ENCODE data around the gene PRKD1.
"Not testable (repeated sequence)": the region's sequence is repeated elsewhere in the genome, so short reads cannot be mapped to it uniquely, and the experiment has no call there.

The PRKD1 gene

DNA sequence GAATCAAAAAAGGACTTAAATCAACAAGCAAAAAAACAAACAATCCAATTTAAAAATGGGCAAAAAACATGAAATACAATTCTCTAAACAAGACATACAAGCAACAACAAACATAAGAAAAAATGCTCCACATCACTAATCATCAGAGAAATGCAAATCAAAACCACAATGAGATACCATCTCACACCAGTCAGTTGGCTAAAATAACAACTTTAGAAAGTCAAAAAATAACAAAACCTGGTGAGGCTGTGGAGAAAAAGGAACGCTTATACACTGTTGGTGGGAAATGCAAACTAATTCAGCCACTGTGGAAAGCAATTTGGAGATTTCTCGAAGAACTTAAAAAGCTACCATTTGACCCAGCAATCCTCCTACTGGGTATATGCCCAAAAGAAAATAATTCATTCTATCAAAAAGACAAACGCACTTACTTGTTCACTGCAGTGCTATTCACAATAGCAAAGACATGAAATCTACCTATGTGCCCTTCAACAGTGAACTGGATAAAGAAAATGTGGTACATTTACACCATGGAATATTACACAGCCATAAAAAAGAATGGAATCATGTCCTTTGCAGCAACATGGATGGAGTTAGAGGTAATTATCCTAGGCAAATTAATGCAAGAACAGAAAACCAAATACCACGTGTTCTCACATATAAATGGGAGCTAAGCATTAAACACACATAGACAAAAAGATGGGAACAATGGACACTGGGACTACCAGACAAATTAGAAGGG is 26.9 kb downstream of the PRKD1 start:
- no peak for DNase-seq (ENCODE audit: low spot score)

DNA sequence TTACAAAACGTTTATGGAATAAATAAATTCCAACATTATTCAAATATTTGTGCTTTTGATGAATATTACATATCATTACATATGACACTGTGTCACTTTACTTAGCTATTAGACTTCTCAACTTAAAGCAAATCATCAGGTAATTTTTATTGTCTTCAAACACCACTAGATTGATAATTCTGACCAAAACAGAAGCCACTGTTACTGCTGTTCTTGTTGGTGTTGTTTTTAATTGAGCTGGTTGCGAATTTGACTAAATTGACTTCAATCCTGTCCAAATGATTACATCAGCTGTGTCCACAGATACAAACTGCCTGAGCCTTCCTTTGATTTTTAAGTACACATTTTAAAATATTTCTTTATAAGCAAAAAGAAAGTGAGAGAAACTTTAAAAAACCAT is 29.2 kb downstream of the PRKD1 start:
- no peak for DNase-seq (ENCODE audit: low spot score)

DNA sequence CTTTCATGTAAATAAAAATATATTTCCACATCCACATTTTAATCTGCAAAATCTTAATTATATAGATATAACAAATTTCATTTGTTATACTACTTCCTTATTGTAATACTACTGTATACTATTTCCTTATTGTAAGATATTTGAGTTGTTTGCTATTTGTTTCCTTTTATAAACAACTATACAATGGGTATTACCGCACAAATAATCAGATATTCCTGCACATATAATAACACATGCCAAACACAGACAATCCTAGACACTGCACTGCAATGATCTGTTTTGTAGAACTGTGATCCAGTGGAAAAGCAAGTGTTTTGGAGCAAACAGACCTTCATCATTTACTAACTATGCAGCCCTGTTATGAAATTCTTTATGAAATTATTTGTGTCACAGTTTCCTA is 30.5 kb downstream of the PRKD1 start:
- DNase-seq (ENCODE audit: low spot score): no peak

DNA sequence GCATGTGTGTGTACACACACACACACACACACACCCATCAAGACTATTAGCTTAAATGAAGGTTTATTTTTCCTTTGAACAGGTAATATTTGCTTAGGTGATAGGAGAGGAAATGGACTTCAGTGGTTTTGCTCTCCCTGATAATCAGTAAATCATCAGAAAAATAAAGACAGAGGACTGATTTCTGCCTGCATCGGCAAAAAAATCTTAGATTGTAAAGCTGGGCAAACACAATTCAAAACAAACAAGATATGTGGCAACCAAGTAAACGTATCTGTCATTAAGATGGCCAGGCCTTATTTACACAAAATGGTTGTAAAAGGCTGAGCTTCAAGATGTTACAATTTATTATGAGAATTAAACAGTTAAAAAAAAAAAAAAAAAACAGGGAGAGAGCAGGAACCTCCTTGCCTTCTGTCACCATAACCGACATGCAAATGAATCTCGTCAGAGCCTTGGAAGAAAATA is 31.3 kb downstream of the PRKD1 start:
- no peak for DNase-seq (ENCODE audit: low spot score)

DNA sequence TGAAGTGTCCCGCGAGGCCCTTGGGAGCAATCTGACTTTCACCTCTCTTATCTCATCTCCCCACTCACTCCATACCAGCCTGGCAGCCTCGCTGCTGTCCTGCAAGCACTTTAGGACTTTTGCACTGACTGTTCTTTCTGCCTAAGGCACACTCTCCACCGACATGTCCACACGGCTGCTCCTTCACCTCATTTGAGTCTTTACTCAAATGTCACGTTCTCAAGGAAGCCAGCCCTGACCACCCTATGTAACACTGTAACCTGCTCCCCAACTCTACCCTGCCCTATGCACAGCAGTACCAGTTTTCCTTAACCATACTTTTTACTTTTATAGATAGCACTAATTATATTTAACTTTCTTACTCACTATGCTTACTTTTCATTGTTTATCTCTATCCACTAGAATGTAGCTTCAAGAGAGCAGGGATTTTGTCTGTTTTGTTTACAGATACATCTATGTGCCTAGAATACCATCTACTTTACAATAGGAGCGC is 32.0 kb downstream of the PRKD1 start:
- DNase-seq (ENCODE audit: low spot score): no peak

DNA sequence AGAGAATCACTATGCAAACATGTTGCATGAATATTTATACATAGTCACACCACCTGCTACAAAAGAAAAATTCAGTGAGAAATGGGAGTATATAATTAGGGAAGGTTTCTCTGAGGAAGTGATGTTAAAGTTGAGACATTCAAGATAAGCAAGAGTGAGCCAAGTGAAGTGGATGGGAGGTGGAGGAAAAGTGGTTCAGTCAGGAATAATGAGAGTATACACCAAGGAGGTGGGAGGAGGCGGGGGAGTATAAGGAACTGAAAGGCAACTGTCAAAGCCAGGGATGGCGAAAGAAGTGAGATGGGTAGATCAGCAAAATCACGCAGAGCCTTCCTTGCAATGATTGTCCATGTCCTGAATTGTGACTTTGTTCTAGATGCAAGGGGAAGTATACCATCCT is 33.7 kb downstream of the PRKD1 start:
- no peak for DNase-seq (ENCODE audit: low spot score)

DNA sequence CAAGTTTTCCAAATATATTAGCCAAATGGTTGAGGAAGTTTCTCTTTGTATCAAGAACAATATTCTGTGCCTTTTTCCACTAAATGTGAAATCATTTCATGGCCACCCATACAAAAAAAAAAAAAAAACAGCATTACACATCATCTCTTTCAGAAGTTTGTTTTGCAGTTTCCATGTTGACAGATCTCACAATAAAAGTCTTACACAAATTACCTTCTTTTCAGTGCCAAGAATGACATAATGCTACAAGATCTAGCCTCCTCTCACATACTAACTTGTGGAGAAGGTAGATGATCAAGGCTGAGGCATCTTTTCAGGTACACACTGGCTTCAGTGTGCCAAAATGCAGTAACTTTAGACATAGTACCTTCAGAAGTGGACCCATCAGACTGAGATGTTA is 35.3 kb downstream of the PRKD1 start:
- DNase-seq (ENCODE audit: low spot score): no peak

DNA sequence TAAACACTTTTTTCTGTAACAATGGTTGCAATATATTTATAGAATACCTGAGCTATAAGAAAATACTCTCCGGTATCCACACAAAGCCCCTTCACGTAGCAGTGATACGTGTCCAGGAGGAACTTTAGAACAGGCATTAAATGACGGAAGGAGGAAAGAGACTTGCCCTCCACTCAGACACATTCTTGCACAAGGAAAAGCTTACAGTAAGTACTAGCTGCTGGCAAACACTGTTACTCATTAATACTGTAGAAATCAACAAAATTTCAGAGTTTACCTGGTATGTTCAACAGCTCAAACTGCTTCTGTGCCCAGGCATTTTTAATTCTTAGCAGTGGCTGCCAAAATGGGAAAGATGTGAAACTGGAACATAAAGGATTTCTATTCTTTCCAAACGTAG is 41.7 kb downstream of the PRKD1 start:
- DNase-seq (ENCODE audit: low spot score): no peak

DNA sequence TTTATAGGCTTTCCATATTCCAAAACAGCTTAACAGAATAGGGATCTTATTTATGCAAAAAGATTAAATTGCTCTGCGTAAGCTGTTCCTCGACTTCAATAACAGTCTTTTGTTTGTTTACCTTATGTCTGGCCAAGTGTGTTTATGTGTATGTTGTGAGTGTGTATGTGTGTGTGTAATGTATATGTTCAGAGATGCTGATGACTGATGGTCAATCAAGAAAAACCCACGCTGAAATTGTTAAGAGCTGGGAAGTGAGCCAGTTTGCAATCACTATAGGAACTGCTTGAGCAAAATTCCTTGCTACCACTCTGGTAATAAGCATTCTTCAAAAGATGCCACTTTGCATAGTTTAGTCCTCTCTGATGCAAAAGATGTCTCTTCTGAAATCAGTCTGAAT is 59.6 kb downstream of the PRKD1 start:
- DNase-seq (ENCODE audit: low spot score): no peak

DNA sequence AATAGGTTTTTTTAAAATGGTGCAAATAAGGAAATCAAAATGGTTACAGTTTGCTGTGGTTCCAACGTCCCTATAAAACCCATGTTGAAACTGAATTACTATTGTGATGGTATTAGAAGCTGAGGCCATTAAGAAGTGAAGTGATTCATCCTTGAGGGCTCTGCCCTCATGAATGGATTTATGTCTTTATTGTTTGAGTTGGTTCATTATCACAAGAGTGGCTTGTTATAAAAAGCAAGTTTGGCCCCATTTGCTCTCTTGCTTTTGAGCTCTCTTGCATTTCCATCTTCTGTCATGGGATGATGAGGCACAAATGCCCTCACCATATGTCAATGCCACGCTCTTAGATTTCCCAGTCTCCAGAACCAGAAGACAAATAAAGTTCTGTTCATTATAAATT is 62.3 kb downstream of the PRKD1 start:
- DNase-seq (ENCODE audit: low spot score): no peak

DNA sequence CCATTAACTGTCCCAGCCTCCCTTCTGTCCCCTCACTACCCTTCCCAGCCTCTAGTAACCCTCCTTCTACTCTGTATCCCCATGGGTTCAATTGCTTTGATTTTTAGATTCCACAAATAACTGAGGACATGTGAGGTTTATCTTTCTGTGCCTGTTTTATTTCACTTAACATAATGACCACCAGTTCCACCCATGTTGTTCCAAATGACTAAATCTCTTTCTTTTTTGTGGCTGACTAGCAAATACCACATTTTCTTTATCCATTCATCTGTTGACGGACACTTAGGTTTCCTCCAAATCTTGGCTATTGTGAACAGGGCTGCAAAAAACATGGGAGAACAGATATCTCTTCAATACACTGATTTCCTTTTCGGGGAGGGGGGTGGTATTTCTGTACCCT is 65.7 kb downstream of the PRKD1 start:
- no peak for DNase-seq (ENCODE audit: low spot score)

DNA sequence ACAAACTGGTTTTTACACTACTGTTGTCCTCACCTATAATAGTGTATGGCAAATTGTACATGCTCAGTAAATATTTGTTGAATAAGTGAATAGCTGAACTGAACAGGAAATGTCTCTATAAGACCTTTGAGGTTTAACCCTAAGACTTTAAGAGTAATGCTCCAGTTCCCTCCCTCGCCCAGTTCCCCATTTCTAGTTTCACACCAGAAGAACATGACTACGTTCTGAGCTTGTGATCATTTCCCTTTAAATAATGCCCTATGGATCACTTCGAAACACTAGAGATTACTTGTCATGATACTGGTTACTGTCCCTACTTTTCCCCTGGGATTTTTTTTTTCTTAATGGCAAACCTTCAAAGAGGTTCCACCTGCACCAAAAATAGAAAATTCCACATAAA is 69.3 kb downstream of the PRKD1 start:
- DNase-seq (ENCODE audit: low spot score): no peak

DNA sequence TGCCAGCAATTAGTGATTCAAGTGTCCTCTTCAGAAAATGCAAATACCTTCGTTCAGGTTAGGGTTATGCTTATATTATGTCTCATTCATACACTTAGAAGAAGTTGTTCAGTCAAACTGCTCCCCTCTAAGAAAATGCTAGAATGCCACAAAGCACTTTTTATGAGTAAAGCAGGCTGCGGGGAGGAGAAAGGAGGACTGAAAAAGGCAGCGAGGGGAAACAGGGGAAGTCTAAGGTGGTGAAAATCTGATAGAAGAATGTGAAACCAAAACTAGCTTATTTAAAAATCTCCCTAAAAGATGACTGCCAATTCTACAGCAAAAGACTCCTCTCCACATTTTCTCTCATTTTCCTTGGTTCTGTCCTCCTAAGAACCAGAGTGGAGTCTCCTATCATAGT is 70.1 kb downstream of the PRKD1 start:
- no peak for DNase-seq (ENCODE audit: low spot score)

DNA sequence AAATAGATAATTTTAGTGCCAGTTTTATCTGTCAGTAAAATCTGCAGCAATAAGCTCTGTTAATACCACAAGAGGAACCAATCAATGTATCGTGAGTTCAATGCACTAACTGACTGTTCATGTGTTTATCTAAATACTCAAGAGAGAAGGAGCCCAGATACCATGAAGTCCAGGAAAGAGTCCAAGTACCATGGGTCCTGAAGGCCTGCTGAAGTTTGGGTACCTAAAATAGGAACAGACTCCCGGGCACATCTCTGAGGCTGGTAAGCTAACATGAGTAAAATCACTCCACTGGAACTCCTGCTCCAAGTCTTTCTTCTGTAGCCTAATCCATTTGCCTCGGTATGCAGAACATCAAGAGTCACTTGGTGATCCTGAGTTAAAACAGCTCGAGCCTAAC is 71.1 kb downstream of the PRKD1 start:
- no peak for DNase-seq (ENCODE audit: low spot score)

DNA sequence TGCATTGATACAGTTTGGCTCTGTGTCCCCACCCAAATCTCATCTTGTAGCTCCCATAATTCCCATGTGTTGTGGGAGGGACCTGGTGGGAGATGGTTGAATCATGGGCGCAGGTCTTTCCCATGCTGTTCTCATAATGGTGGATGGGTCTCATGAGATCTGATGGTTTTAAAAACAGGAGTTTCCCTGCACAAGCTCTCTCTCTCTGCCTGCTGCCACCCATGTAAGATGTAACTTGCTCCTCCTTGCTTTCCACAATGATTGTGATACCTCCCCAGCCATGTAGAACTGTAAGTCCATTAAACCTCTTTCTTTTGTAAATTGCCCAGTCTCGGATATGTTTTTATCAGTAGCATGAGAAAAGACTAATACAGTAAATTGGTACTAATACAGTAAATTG is 74.0 kb downstream of the PRKD1 start:
- not testable (repeated sequence) for DNase-seq (ENCODE audit: low spot score)

DNA sequence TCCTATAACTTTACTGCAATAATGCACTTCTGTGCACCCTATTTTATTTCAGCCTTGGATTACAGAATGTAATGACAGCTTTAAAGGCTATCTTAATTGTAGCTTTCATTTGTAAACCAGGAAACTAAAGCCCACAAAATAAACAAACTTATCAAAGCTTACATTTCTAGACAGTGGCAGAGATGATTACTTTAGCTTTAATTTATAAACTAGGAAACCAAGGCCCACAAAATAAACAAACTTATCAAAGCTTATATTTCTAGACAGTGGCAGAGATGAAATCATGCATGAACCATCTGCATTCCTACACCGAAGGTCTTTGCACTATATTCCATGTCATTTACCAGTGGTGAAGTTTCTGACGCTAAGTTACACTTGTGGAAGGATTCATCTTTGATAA is 74.4 kb downstream of the PRKD1 start:
- DNase-seq (ENCODE audit: low spot score): no peak

DNA sequence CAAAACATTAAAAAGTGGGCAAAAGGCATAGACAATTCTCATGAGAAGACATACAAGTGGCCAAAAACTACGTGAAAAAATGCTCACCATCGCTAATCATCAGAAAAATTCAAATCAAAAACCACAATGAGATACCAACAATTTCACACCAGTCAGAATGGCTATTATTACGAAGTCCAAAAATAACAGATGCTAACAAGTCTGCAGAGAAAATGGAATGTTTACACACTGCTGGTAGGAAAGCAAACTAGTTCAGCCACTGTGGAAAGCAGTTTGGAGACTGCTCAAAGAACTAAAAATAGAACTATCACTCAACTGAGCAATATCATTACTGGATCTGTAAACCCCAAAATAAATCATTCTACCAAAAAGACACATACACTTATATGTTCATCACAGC is 76.2 kb downstream of the PRKD1 start:
- DNase-seq (ENCODE audit: low spot score): no peak

DNA sequence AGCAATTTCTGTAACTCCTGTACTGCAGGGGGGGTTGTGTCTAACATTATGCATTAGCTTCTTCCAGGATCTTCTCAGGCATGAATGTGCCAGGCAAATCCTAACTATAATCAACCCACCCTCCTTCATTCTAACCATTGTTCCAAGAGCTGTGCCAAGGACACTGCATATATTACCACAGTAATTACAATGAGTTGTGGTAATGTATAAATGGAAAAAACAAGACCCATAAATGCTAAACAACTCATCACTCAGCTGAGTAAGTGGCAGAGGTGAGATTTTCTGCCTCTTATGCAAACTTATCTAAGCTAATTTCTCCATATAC is 80.6 kb downstream of the PRKD1 start:
- DNase-seq (ENCODE audit: low spot score): no peak

DNA sequence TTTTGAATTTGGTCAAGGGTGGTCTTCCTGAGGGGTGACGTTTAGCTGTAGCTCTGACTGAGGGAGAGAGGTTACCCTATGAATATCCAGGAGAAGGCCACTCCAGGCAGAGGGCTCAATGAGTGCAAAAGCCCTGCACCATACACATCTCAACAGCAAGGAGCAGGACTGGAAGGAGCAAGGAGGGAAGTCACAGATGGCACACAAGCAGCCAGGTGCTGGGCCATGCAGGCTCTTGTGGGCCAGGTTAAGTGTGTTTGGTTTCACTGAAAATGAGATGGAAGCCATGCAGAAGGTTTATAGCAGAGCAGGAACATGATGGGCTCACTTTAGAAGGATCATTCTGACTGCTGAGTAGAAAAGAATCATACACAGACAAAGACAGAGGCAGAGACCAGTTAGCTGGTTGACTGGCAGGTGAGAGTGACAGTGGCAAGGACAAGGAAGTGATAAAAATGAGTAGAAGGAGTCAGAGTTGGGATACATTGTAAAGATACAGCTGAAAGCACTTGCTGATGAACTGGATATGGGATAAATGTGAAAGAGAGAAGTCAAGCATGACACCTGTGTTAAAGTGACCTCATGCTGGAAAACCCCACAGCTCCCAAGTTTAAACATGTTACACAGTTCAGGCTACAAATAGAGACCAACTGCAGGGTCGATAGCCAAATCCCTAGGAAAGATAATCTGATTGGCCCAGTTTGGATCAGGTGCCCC is 81.2 kb downstream of the PRKD1 start:
- DNase-seq (ENCODE audit: low spot score): no peak

DNA sequence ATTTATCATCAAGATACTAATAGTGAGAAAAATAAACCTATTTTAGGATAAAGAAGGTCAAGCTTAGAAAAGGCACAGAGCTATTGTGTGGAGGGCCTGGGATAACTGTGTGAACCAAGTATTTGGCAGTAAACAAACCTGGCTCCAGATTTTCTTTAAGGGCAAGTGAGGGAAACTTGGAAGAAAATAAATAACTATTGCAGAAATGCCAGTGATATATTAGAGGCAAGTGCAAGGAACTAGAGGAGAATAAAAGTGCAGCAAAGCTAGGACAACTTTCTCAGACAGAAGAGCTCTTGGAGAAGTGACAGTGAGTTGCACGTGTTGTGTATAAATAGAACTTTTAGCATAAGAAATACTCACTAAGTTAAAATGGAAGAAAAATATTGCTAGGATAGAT is 83.7 kb downstream of the PRKD1 start:
- DNase-seq (ENCODE audit: low spot score): no peak

DNA sequence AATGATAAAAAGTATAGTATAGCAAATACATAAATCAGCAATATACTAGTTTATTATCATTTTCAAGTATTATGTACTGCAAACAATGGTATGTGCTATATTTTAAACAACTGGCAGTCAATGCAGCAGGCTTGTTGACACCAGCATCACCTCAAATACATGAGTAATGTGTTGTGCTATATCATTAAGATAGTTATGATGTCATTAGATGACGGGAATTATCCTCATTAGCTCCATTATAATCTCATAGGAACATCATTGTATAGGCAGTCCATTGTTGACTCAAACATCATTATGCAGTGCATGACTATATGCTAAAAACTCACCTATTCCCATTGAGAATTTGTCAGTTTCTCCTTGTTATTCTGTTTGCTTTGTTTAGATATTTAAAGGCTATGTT is 85.4 kb downstream of the PRKD1 start:
- DNase-seq (ENCODE audit: low spot score): no peak

DNA sequence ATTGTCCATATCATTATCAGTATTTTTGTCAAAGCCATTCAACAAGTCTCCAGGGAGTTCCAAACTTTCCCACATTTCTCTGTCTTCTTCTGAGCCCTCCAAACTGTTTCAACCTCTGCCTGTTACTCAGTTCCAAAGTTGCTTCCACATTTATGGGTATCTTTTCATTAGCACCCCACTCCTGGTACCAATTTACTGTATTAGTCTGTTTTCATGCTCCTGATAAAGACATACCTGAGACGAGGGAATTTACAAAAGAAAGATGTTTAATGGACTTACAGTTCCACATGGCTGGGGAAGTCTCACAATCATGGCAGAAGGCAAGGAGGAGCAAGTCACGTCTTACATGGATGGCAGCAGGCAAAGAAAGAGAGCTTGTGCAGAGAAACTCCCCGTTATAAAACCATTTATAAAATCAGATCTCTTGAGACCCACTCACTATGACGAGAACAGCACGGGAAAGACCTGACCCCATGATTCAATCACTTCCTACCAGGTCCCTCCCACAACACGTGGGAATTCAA is 87.2 kb downstream of the PRKD1 start:
- not testable (repeated sequence) for DNase-seq (ENCODE audit: low spot score)

DNA sequence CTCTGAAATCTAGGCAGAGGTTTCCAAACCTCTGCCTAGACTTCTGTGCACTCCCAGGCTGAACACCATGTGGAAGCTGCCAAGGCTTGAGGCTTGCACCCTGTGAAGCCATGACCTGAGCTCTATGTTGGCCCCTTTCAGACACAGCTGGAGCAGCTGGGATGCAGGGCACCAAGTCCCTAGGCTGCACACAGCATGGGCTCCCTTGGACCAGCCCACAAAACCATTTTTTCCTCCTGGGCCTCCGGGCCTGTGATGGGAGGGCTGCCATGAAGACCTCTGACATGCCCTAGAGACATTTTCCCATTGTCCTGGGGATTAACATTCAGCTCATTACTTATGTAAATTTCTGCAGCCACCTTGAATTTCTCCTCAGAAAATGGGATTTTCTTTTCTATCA is 88.0 kb downstream of the PRKD1 start:
- not testable (repeated sequence) for DNase-seq (ENCODE audit: low spot score)

DNA sequence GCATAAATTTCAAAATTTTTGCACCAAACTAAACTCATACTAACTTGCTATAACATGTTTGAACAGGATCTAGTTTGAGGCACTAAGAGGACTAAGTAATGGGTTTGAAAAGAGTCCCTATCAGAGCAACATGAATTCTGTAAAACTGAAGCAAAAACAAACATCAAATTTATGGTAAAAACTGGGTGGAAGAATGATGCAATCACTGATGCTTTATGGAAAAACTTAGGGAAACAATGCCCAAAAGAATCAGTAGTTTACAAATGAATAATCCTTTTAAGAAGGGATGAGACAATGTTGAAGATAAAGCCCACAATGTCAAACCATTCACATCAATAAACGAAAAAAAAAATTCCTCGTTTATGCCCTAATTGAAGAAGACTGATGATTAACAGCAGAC is 88.9 kb downstream of the PRKD1 start:
- no peak for DNase-seq (ENCODE audit: low spot score)

Measured in hepatic stellate cell (primary cell).